GM18498 (cell line): ENCODE measurements around the gene GOLGA6L7.
"Not testable (repeated sequence)": the region's sequence is repeated elsewhere in the genome, so short reads cannot be mapped to it uniquely, and the experiment has no call there.

Experiments used
- ATAC-seq: cut with Tn5 transposase; IDR thresholded peaks from one replicate; pipeline ENCODE4 v1.9.1; 2021; ENCODE audit warnings: mild to moderate bottlenecking, moderate library complexity; ENCODE audit not compliant: unreplicated experiment

Gene GOLGA6L7

DNA sequence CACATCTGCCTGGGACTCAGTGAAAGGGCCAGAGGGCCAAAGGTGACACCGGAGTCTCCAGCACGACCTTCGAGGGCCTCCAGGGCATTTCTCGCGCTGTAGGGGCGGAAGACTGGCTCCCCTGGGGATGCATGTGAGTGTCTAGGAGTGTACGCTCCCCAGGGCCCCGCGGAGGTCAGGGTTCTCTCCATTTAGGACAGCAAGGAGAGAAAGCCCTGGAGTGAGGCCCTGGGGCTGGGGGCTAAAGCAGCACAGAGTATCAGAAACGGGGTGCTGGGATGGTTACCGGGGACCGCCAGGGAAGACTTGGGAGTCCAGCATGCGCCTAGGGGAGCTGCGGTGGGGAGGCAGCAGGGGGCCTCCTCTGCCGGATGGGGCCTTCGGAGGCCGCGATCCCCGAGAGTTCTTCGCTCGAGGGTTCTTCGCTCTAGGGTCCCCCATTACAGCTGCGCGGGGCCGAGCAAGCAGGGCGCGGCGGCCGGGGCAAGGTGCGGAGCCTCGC lies 36.7 kb upstream of the GOLGA6L7 start:
- ATAC-seq = no peak

GRCh38 chr15:28884151-28884940 lies 35.9 kb upstream of the GOLGA6L7 start:
- ATAC-seq = no peak

DNA sequence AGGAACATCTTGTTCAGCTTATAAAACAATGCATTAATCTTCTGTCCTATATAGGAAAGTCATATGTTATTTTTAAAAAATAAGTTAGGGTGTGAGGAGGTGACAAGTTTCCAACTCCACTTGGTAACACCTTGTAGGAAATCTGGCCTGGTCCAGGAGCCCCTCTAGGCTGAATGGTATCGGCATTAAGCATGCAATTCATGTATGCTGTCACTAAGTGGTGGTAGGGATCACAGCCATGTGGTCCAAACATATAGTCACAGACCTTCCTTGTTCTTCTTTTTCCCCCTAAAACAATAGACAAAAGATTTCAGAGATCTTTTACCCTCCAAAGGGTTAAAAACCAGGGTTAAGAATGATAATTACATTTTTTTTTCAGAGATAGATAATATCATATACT lies 33.2 kb upstream of the GOLGA6L7 start:
- ATAC-seq = no peak

DNA sequence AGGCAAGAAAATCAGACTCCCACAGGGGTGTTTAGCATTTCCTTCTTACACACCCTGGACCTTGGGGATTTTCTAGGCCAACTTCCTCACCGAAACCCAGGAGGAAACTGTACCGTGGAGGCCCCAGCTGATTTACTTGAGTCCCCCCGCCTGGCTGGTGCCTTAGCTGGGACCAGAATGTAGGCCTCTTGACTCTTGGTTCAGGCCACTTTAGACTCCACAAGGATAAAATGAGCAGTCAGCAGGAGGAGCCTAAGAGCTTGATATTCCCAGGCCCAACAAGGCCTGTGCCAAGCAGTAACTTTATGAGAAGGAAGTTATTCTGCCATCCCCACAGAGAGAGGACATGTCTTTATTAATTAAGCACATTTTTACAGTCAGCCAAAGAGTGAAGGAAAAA lies 32.7 kb upstream of the GOLGA6L7 start:
- no peak for ATAC-seq

GRCh38 chr15:28880680-28881079 lies 32.2 kb upstream of the GOLGA6L7 start:
- no peak for ATAC-seq

DNA sequence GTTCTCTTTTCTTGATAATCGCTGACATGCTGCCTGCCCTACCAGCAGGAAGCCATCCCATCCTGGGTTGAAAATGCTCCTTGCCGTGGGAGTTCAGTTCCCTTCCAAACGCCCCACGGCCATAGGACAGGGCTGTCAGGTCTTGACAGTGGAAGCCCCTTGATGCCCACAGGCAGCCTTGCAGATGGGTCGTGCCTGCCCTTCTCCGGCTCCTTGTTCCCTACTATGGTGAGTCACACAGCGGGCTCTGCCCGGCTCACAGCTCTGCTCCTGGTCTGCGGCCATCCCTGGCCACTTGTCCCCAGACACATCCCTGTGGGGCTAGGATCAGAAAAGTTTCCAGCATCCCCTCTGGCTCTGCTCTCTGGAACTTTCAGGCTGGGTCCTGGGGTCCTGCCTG lies 31.1 kb upstream of the GOLGA6L7 start:
- no peak for ATAC-seq

DNA sequence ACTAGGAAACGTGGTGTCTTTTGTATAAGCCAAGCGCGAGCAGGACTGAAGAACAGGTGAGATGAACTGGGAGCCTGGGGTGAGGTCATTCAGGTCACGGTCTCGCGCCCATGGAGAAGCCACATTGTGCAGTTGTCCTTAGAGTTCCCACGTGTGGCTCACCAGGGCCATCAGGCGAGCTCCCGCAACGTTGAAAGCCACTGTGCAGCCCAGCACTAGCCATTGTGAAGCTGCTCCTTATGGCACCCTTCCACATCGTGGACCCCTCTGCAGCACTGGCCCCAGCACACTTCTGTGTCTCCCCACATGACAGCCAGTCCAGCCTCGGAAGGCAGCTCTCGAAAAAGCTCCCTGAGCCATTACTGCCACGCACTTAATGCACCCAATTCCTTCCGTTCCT lies 29.8 kb upstream of the GOLGA6L7 start:
- no peak for ATAC-seq

DNA sequence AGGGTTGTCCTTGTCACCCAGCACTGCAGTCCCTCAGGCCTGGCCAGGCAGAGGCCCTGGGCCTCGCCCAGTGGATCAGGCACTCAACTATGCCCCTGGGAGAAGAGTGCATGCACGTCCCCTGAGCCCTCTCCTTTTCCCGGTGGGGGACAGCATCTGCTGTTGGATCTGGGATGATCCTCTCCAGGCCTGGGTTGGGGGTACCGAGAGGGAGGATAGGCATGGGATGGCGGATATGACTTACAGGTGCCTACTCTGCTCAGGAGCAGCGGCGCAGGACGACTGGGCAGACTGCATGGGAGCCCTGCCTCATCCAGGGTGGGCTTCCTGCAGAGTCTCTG lies 28.4 kb upstream of the GOLGA6L7 start:
- no peak for ATAC-seq

GRCh38 chr15:28876131-28876844 lies 27.8 kb upstream of the GOLGA6L7 start:
- ATAC-seq = no peak

DNA sequence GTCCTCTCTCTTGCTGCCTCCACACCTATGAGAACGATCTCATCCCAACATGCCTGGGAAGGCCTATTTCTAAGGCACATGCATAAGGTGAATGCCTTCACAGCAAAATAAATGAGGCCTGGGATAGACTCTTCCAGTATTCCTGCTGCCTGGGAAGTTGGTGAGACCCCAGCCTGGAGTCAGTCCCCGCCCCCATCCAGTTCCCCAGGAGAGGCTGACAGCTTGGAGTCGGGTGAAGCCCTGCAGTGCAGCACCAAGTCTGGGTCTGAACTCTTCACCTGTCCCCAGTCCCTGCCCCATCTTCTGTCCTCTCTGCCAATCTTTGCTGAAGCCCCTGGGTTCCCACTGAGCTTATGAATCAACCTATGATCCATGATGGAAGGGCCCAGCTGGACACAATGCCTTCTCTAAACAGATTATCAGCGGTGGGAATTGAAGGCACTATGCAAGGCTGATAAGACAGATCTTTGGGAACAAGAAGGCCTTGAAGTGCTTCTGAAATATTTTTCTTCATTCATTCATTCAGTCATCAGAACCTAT lies 27.1 kb upstream of the GOLGA6L7 start:
- no peak for ATAC-seq

GRCh38 chr15:28873585-28874190 lies 25.2 kb upstream of the GOLGA6L7 start:
- no peak for ATAC-seq

GRCh38 chr15:28873006-28873405 lies 24.6 kb upstream of the GOLGA6L7 start:
- ATAC-seq = no peak

- ATAC-seq = no peak
Observed at GRCh38 chr15:28871168-28871567, 22.7 kb upstream of the GOLGA6L7 start.

DNA sequence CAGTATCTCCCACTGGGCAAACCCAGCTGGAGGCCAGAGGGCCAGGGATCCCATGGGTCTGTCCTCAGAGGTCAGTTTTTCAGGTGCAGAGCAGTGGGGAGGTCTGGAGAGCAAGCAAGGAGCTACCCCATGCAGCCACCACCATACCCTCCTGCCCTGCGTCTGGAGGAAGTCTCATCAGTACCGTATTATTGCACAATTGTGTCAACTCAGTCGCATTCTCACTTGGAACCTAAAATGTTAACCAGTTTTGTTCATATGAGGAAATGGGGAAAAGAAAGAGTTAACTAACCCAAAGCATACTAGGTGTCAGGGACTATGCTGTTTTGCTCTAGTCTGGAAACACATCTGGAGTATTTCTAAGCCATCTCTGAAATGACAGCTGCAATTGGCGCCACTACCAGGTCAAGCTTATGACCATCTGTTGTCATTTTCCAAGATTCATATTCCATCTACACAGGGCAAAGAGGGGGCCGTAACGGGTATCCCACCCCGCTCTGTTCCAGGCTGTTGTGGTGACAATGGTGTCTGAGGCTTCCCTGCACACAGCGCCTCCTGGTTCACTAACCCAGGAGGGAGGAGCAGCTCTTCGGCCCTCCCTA lies 20.4 kb upstream of the GOLGA6L7 start:
- no peak for ATAC-seq

GRCh38 chr15:28861589-28862293 lies 13.3 kb upstream of the GOLGA6L7 start:
- not testable (repeated sequence) for ATAC-seq

DNA sequence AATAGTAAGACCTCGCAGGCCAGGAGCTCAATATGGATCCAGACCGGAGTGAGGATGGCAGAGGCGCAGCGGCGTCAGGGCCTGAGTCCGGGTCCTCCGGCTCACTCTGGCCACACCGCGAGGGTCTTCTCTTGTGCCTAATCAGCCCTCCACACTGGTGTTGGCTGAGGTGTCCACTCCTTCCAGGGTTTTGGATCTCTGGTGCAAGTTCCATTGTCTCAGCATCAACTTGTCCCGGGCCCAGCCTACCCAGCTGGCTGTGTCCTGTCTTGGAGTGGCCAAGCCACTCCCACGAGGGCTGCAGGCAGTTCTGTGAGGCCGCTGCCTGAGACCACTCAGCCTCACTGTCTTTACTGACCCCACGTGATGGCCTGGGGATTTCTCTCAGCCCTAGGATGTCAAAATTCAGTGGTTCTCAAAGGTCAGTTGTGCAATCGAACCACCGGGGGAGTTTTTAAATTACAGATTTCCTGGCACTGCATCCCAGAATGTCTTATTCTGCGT lies 12.6 kb upstream of the GOLGA6L7 start:
- ATAC-seq = no peak

- not testable (repeated sequence) for ATAC-seq
Observed at GRCh38 chr15:28854578-28854977, 6.1 kb upstream of the GOLGA6L7 start.

- ATAC-seq = not testable (repeated sequence)
Observed at GRCh38 chr15:28853654-28854053, 5.2 kb upstream of the GOLGA6L7 start.

DNA sequence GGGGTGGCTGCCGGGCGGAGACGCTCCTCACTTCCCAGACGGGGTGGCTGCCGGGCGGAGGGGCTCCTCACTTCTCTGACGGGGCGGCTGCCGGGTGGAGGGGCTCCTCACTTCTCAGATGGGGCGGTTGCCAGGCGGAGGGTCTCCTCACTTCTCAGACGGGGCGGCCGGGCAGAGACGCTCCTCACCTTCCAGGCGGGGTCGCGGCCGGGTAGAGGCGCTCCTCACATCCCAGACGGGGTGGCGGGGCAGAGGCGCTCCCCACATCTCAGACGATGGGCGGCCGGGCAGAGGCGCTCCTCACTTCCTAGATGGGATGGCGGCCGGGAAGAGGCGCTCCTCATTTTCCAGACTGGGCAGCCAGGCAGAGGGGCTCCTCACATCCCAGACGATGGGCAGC lies 1.3 kb upstream of the GOLGA6L7 start:
- ATAC-seq = not testable (repeated sequence)

GRCh38 chr15:28849271-28849670 lies 827 bp upstream of the GOLGA6L7 start:
- not testable (repeated sequence) for ATAC-seq
